Ishikawa (cell line): Measurements from ENCODE around the gene VWA1.

Source experiments
- RAD21 ChIP-seq: IDR thresholded peaks from 2 replicates; pipeline ENCODE4 v1.6.1; 2012; ENCODE audit warnings: low read depth
- REST ChIP-seq: IDR thresholded peaks from 2 replicates; pipeline ENCODE4 v1.6.1; 2012; ENCODE audit warnings: low read depth, mild to moderate bottlenecking
- TAF1 ChIP-seq: IDR thresholded peaks from 2 replicates; pipeline ENCODE4 v1.6.1; 2012; ENCODE audit warnings: low read depth, mild to moderate bottlenecking

- TF ChIP-seq TAF1: no peak
- no peak for TF ChIP-seq RAD21
- TF ChIP-seq REST: no peak
Measured at GRCh38 chr1:1434131-1434823, 1.2 kb upstream of the VWA1 start.
